BLaER1 (cell line): Measurements from ENCODE around the gene LRRC2.

Experiments used
- H3K27ac ChIP-seq: shearing (Covaris generic); formaldehyde crosslinking; 2 replicates; pipeline ENCODE4 v1.8.1; 2022
- H3K27me3 ChIP-seq: shearing (Covaris generic); formaldehyde crosslinking; 2 replicates; pipeline ENCODE4 v1.8.1; 2022
- H3K36me3 ChIP-seq: shearing (Covaris generic); formaldehyde crosslinking; 2 replicates; pipeline ENCODE4 v1.8.1; 2022
- H3K4me1 ChIP-seq: shearing (Covaris generic); formaldehyde crosslinking; 2 replicates; pipeline ENCODE4 v1.8.1; 2022
- H3K4me2 ChIP-seq: shearing (Covaris generic); formaldehyde crosslinking; 2 replicates; pipeline ENCODE4 v1.8.1; 2022
- H3K4me3 ChIP-seq: shearing (Covaris generic); formaldehyde crosslinking; 2 replicates; pipeline ENCODE4 v1.8.1; 2022
- H3K9ac ChIP-seq: shearing (Covaris generic); formaldehyde crosslinking; 2 replicates; pipeline ENCODE4 v1.8.1; 2022
- H3K9me3 ChIP-seq: shearing (Covaris generic); formaldehyde crosslinking; 2 replicates; pipeline ENCODE4 v1.8.1; 2022
- H4K20me1 ChIP-seq: shearing (Covaris generic); formaldehyde crosslinking; 2 replicates; pipeline ENCODE4 v1.8.1; 2022
- Cebpa-rat ChIP-seq: shearing (Covaris generic); IDR thresholded peaks from 2 replicates; pipeline ENCODE4 v1.8.1; 2022

The LRRC2 gene

DNA sequence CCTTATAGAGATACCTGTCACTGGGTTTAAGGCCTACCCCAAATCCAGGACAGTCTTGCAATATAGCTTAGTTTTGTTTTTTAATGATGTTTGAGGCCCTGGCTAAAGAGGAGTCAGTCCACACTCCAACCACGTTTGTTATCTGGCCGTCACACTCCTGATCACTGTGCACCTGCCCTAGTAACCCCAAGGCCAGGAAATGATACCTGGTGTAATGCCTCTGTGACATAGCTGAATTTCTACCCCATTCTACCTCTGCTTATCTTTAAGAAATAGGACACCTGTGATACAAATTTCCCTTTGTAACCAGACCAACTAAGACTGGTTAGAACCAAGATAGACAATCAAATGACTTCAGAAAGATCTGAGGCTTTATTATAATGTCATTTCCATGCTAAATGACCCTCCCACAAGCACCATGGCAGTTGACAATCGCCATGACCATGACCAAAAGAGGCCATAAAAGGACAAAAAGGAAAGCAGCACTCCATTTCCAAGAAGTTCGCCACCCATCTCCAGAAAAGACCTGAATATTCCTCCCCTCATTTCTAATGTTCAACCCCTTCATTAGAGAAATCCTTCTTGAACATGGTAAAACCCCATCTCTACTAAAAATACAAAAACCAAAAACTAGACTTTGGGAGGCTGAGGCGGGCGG lies 73.1 kb downstream of the LRRC2 start:
- no peak overlapping the region for H3K4me2 ChIP-seq
- H4K20me1 ChIP-seq: no peaks in the 10 kb centered on the region
- H3K27ac ChIP-seq: peak overlapping the region; percentile 69
- H3K4me1 ChIP-seq: peaks cover 56% of the 10 kb centered on the region
- H3K36me3 ChIP-seq: no peaks in the 10 kb centered on the region
- no peak for TF ChIP-seq Cebpa-rat
- no peak overlapping the region for H3K4me3 ChIP-seq
- H3K27me3 ChIP-seq: no peaks in the 10 kb centered on the region
- no peak overlapping the region for H3K9ac ChIP-seq
- peaks cover 4% of the 10 kb centered on the region; the same call in 1 of the 2 replicates for H3K9me3 ChIP-seq

DNA sequence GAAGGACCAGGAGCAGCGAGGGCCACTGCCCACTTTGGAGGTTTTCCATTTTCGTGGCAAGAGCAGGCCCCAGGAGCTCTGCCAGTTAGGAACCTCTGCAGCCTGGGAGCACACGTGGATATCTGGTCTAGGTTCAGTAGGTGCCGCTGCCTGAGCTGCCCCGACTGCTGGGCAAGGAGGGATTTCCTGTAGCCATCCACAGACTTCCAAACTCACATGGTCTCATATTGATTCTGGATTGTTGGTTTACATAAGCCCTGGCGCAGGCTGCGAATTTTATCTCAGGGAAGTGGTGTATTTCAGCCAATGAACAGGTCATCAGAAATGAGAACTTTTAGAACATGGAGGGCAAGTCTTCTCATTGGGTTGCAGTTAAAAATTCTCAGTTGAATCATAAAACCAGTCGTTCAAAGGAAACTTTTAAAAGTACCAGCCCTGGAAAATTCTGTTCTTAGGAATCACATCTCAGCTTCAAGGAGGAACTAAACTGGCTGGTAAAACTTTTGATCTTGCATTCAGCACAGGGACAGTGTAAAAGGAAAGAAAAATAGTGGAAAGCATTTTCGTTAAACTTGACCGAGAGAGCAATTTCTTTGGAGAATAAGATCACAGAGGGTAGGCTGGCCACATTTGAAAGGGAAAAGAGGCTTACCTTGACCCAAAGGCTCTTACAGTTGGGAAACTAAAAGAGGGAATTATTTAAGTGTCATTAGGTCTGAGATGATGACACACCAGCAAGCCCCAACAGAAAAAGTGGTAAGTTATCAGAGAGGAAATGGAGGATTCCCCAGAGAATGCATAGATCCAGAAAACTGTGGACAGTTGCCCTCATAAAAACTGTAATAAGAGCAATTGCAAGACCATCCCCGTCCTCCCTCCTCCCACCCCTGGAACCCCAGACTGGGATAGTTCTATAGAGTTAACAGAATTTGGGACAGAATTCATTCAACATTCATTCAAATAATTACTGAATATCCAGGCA lies 74.7 kb downstream of the LRRC2 start:
- peaks cover 47% of the 10 kb centered on the region for H3K4me1 ChIP-seq
- no peaks in the 10 kb centered on the region for H3K36me3 ChIP-seq
- peak overlapping the region; percentile 44; the same call in 1 of the 2 replicates for H3K9ac ChIP-seq
- no peaks in the 10 kb centered on the region for H4K20me1 ChIP-seq
- H3K9me3 ChIP-seq: peaks cover 4% of the 10 kb centered on the region; the same call in 1 of the 2 replicates
- no peak overlapping the region for H3K4me3 ChIP-seq
- H3K27ac ChIP-seq: peak overlapping the region; percentile 69
- H3K27me3 ChIP-seq: no peaks in the 10 kb centered on the region
- TF ChIP-seq Cebpa-rat: no peak
- H3K4me2 ChIP-seq: peak overlapping the region; percentile 69

DNA sequence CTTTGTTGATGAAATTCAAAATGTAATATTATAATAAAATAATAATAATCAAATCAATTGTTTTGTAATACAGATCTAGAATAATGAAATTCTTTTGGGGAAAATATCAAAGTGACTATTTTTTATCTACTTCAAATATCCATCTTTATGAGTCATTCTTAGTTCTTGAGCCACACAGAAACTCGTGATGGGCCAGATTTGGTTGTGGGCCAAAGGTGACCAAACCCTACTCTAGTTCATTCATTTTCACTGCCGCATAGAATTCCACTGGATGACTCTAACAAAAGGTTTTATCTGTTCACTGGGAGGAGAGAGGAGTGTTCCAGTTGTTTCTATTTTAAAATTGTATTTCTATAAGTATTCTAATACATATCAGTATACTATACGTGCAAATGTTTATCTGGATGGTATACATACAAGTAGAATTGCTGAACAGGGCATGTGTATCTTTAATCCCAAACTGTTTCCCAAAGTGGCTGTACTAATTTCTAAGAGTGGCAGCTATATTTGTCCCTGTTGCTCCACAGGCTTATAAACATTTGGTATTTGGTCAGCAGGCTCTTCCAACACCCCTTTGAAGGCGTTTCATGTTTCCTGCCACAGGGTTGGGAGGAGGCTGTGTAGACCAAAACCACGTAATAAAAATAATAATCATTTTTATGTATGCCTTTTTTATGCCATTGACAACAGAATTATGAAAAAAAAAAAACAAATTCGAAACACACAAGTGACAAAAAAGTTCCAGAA lies 75.6 kb downstream of the LRRC2 start:
- H4K20me1 ChIP-seq: no peaks in the 10 kb centered on the region
- H3K9me3 ChIP-seq: peaks cover 4% of the 10 kb centered on the region; the same call in 1 of the 2 replicates
- no peaks in the 10 kb centered on the region for H3K27me3 ChIP-seq
- H3K4me3 ChIP-seq: no peak overlapping the region
- 0 out of 2 replicates have a peak overlapping the region, but pooled peaks have one; percentile 44 for H3K9ac ChIP-seq
- no peaks in the 10 kb centered on the region for H3K36me3 ChIP-seq
- peak overlapping the region; percentile 69 for H3K4me2 ChIP-seq
- H3K4me1 ChIP-seq: peaks cover 44% of the 10 kb centered on the region
- no peak for TF ChIP-seq Cebpa-rat
- H3K27ac ChIP-seq: peak overlapping the region; percentile 69

DNA sequence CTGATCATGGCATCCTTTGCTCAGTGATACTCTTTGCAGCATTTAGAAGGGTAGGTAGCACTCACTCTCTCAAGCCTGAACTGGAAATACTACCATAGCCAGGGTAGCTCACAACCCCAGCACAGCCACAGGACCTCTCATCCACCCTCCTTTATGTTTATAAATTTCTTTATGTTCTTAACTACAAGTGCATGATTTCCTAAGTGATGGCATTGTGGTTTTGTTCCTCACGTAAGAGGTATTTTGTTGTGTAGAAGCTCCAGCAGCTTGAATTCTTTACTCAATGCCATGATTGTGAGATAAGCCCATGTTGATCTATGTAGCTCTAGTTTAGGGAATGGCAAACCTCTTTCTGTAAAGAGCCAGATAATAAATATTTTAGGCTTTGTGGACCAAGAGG lies 76.2 kb downstream of the LRRC2 start:
- Histone ChIP-seq H3K36me3 (no peaks in the 10 kb centered on the region), H3K27me3 (no peaks in the 10 kb centered on the region), H3K4me2 (peak overlapping the region; percentile 81), H4K20me1 (no peaks in the 10 kb centered on the region), H3K9me3 (peaks cover 4% of the 10 kb centered on the region; the same call in 1 of the 2 replicates), H3K27ac (peak overlapping the region; percentile 62), H3K9ac (no peak overlapping the region), H3K4me3 (no peak overlapping the region), H3K4me1 (peaks cover 48% of the 10 kb centered on the region)
- TF ChIP-seq Cebpa-rat: no peak

DNA sequence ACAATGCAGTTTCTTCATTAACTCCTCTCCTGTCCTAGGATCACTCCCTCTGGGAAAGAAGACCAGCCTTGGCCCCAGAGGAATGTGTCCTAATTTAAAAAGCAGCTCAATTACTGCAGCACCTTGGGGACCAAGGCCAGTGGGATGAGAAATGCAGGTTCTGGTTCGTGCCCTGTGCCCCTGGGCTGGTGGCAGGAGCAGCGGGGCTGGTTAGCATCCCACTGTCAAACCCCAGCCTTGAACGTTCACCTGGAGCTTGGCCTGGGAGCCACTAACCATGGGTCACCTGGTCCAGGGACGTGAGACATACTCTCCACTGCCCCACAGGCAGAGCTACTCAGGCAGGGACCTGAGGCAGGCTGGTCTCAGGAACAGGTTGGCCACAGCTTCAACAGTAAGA lies 76.7 kb downstream of the LRRC2 start:
- H3K9me3 ChIP-seq: peaks cover 1% of the 10 kb centered on the region; the same call in 1 of the 2 replicates
- no peaks in the 10 kb centered on the region for H3K36me3 ChIP-seq
- no peak for TF ChIP-seq Cebpa-rat
- no peak overlapping the region; the same call in 1 of the 2 replicates for H3K4me3 ChIP-seq
- H4K20me1 ChIP-seq: no peaks in the 10 kb centered on the region
- peak overlapping the region; percentile 81 for H3K4me2 ChIP-seq
- no peak overlapping the region for H3K9ac ChIP-seq
- H3K4me1 ChIP-seq: peaks cover 48% of the 10 kb centered on the region
- no peaks in the 10 kb centered on the region for H3K27me3 ChIP-seq
- H3K27ac ChIP-seq: peak overlapping the region; percentile 62

DNA sequence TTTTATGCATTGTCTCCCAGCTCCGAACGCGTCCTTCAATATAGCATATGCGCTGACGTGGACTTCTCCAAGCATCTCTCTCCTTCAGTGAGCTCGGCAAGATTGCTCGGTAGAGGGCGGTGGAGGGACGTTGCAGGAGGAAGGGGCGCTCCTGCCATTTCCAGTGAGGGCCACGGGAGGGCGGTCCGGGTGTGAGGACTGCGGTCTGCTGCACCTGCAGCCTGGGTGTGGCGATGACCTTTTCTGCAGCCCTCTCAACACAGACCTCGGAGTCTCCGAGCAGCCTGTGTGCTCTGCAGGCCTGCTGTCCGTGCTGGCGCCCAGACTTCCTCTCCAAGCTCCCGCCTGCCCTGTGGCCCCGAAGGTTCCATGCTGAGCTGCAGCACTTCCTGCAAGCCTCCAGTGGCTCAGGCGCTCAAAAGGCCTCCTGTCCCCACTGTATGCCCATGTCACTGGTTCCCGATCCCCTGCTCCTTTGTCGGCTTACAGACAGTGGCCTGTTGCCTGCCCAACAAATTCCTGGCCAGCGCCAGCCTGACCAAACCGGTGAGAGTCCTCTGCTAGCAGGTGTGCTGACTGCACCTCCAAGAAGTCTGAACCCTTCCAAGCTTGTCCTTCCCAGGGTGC lies 77.3 kb downstream of the LRRC2 start:
- no peak overlapping the region; the same call in 1 of the 2 replicates for H3K4me3 ChIP-seq

DNA sequence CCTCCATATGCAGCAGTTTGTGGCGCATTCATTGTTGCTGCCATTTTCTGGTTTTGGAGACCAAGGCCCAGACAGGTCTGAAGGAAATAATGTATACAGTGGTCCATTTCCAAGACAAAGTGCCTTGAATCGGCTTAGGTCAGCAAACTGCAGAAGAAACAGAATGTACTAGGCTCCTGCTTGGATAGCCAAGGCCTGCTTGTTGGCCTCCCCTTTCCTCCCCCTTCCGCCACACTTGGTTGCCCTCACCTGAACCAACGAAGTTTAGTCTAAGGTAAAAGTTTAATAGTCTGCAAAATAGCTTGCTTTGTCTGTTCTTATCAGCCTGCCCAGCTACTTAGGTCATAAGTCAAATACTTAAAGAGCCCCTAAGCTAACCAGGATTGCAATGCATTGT lies 80.3 kb downstream of the LRRC2 start:
- Histone ChIP-seq H3K27me3 (no peaks in the 10 kb centered on the region), H3K4me2 (no peak overlapping the region), H3K9ac (no peak overlapping the region), H3K9me3 (no peaks in the 10 kb centered on the region), H3K4me3 (no peak overlapping the region), H3K4me1 (peaks cover 27% of the 10 kb centered on the region), H3K27ac (no peak overlapping the region), H3K36me3 (no peaks in the 10 kb centered on the region), H4K20me1 (no peaks in the 10 kb centered on the region)
- no peak for TF ChIP-seq Cebpa-rat

More for the DNA sequence above, 77.3 kb downstream of the LRRC2 start:
- no peaks in the 10 kb centered on the region for H4K20me1 ChIP-seq
- no peaks in the 10 kb centered on the region for H3K9me3 ChIP-seq
- TF ChIP-seq Cebpa-rat: no peak
- H3K9ac ChIP-seq: no peak overlapping the region
- peaks cover 48% of the 10 kb centered on the region for H3K4me1 ChIP-seq
- peak overlapping the region; percentile 62 for H3K27ac ChIP-seq
- H3K27me3 ChIP-seq: no peaks in the 10 kb centered on the region
- peak overlapping the region; percentile 81 for H3K4me2 ChIP-seq
- no peaks in the 10 kb centered on the region for H3K36me3 ChIP-seq

DNA sequence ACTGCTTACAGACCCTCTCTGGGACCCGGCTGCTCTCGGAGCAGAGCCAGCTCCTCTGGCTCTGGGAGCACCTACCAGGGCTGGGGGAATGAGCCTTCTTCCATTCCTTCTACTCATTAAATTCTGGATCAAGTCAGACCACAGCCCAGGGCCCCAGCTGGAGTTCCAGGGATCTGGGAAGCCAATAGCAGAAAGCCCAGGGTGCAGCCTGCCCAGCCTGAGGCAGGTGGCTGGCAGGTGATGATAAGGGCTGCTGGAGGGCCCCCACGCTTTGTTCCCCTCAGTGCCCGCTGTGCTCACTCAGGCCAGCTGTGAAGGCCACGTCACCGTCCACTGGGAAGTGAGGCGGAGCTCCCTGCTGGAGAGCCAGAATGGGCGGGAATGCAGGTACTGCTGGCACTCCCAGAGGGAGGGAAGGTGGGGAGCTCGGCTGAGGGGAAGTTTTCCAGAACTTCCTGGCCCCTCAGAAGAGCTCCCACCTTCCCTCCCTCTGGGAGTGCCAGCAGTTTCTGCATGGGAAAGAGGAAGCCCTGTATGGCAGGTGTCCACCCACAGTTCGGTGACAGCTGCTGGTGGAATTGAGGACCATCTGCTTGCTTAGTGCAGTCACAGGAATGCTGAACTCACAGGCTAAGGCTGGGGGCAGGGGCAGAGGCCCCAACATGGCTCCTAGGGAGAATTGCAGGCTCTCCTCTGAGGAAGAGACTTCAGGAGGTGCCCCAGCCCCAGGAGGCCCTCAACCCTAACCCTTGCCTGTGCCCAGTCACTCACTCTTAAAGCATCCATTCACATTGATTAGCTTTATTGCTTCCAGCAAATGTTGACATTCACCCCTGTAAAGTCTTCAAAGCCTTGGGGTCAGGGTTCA lies 81.0 kb downstream of the LRRC2 start:
- Histone ChIP-seq H4K20me1 (no peaks in the 10 kb centered on the region), H3K27ac (no peak overlapping the region), H3K4me1 (peaks cover 21% of the 10 kb centered on the region), H3K4me3 (no peak overlapping the region), H3K27me3 (no peaks in the 10 kb centered on the region), H3K9me3 (no peaks in the 10 kb centered on the region), H3K4me2 (no peak overlapping the region), H3K9ac (no peak overlapping the region), H3K36me3 (no peaks in the 10 kb centered on the region)
- TF ChIP-seq Cebpa-rat: no peak
